Upper lobe of left lung (tissue), 6 donors: ENCODE results near the gene SUGP1. TPM values are rescaled to one million over a fixed set of nuclear protein-coding genes. Genes with fewer than 3 reads are reported as not detected.
A peak's percentile ranks its signal among the peaks of the same experiment; 100 is the strongest.

ENCODE experiments used
- ATAC-seq, 2 donors: fragments of 200-7000 bp; cut with Tn5 transposase; one replicate each; pipeline ENCODE4 v1.9.1; 2022; ENCODE audit warnings: mild to moderate bottlenecking in 2 of 2, moderate library complexity in 2 of 2; ENCODE audit not compliant: low FRiP score in 2 of 2
- DNase-seq, 2 donors: peaks; one replicate each; pipeline ENCODE4 v3.0.0-alpha.2; 2019 to 2020
- H3K27ac ChIP-seq, 4 donors: fragments of 200-600 bp; sonication (generic); one replicate each; pipeline ENCODE4 v1.5.1; 2016 to 2019
- H3K27me3 ChIP-seq, 4 donors: fragments of 200-600 bp; sonication (generic); one replicate each; pipeline ENCODE4 v1.5.1; 2017 to 2019
- H3K36me3 ChIP-seq, 4 donors: fragments of 200-600 bp; sonication (generic); one replicate each; pipeline ENCODE4 v1.5.1; 2016 to 2019
- H3K4me1 ChIP-seq, 4 donors: fragments of 200-600 bp; sonication (generic); one replicate each; pipeline ENCODE4 v1.5.1; 2018 to 2019
- H3K4me3 ChIP-seq, 4 donors: fragments of 200-600 bp; sonication (generic); one replicate each; pipeline ENCODE4 v1.5.1; 2017 to 2019; ENCODE audit warnings: mild to moderate bottlenecking in 2 of 4, moderate library complexity in 1 of 4
- H3K9me3 ChIP-seq, 4 donors: fragments of 200-600 bp; sonication (generic); one replicate each; pipeline ENCODE4 v1.5.1; 2018 to 2019
- EP300 ChIP-seq, 4 donors: sonication (generic); formaldehyde crosslinking; IDR thresholded peaks; one replicate each; pipeline ENCODE4 v1.5.1; 2017; ENCODE audit warnings: antibody characterized with exemption in 4 of 4, control low read depth in 2 of 4
- POLR2A ChIP-seq, 4 donors: fragments of 450-650 bp; IDR thresholded peaks; one replicate each; pipeline ENCODE4 v1.5.1; 2016 to 2017; ENCODE audit warnings: antibody characterized with exemption in 4 of 4, mild to moderate bottlenecking in 2 of 4
- POLR2AphosphoS5 ChIP-seq, 2 donors: sonication (generic); formaldehyde crosslinking; IDR thresholded peaks; one replicate each; pipeline ENCODE4 v1.5.1; 2017; ENCODE audit warnings: antibody characterized with exemption in 2 of 2
- WGBS, 2 donors: methylation state at CpG; one replicate each; pipeline ENCODE4 v1.1.5; 2017 to 2018; 5-methylcytosine and 5-hydroxymethylcytosine counted together
- total RNA-seq, 6 donors: library from RNA; depleted of rRNA in 4 of 6; stranded (reverse); fragments of >200 nt in 4 of 6; gene quantifications; one replicate each; pipeline versions ENCODE4 v1.1.0 to v1.2.1, GENCODE V29; 2016 to 2021
- TF ChIP-seq, protein P1 (sequence below), 6 experiments: fragments of 450-650 bp in 4 of 6; fragments of 200-600 bp in 2 of 6; sonication (generic) in 2 of 6; IDR thresholded peaks; one replicate each; pipeline ENCODE4 v1.5.1; 2016 to 2019; ENCODE audit warnings: antibody characterized with exemption in 6 of 6
- donor health status: DM: no; HTN: no; CAD: no; lungs with moderate emphysema.
- donor health status: DM: no; HTN: yes; CAD: no; lungs with severe emphysema.

SUGP1 gene
- total RNA-seq, 6 donors from 2014 or later, result 22.6 to 62.9 (median 42.6) TPM

DNA sequence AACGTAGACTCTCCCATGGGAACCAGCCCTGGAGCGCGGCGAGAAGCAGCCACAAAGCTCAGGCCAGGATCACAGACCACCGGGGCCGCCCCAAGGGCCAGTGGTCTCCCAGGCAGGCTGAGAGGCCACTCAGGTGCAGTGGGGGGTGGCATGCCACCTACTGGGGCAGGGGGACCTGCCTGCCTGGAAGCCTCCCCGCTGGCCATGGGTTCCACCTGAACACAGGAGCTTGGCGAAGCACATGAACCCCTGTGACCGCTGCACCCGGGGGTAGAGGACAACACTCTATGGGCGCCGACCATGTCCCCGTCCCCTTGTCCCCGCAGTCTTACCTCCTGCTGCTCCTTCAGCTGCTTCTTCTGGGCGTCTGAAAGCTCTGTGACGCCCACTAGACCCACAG, 40.5 kb downstream of the SUGP1 start:
- Histone ChIP-seq H3K4me1 (no peaks in the 10 kb centered on the region), H3K27ac (no peak overlapping the region), H3K4me3 (no peak overlapping the region), H3K27me3 (no peaks in the 10 kb centered on the region), H3K36me3 (peaks cover 6 to 94% (median 81%) of the 10 kb centered on the region in 4 donors), H3K9me3 (no peaks in the 10 kb centered on the region)
- 90 to 94% methylated on average over 4 to 6 of the region's 16 CpGs for WGBS, 2 donors
- no peak for ATAC-seq
- no peak for TF ChIP-seq EP300 (IDR thresholded peaks at IDR 0.05)
- no peak for TF ChIP-seq POLR2A (IDR thresholded peaks at IDR 0.05)
- no peak for TF ChIP-seq POLR2AphosphoS5 (IDR thresholded peaks at IDR 0.05)
- TF ChIP-seq, protein P1, sequence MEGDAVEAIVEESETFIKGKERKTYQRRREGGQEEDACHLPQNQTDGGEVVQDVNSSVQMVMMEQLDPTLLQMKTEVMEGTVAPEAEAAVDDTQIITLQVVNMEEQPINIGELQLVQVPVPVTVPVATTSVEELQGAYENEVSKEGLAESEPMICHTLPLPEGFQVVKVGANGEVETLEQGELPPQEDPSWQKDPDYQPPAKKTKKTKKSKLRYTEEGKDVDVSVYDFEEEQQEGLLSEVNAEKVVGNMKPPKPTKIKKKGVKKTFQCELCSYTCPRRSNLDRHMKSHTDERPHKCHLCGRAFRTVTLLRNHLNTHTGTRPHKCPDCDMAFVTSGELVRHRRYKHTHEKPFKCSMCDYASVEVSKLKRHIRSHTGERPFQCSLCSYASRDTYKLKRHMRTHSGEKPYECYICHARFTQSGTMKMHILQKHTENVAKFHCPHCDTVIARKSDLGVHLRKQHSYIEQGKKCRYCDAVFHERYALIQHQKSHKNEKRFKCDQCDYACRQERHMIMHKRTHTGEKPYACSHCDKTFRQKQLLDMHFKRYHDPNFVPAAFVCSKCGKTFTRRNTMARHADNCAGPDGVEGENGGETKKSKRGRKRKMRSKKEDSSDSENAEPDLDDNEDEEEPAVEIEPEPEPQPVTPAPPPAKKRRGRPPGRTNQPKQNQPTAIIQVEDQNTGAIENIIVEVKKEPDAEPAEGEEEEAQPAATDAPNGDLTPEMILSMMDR (IDR thresholded peaks at IDR 0.05), result no peak
- DNase-seq, result no peak

DNA sequence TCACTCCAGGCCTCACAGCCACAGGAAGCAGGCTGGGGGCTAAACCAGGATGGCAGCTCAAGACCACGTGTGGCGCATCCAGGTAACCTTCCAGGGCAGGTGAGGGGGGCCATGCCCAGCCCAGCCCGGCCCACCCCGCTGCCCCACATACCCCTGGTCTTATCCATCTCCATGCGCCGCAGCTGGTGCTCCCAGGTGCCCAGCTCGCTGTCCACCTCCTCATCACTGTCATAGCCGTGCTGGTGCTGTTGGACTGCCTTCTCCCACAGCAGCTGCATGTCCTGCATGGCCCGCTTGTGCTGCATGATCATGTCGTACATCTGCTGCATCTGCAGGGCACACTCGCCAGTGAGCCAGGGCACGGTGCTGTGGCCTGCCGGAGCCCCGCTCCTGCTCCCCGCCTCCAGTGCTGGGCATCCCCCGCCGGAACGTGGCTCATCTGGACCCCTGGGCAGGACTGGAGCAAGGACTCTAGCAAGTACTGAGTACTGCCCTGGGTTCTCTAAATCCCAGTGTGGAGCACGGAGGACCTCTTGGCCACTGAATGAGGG, 41.2 kb downstream of the SUGP1 start:
- no peak overlapping the region for H3K4me3 ChIP-seq
- TF ChIP-seq POLR2A (IDR thresholded peaks at IDR 0.05) (no peak), EP300 (IDR thresholded peaks at IDR 0.05) (no peak)
- TF ChIP-seq, protein P1 (IDR thresholded peaks at IDR 0.05), result no peak
- no peaks in the 10 kb centered on the region for H3K4me1 ChIP-seq
- DNase-seq (peak in 1 of 2 donors; percentile 68), ATAC-seq (no peak)
- H3K27ac ChIP-seq, result no peak overlapping the region
- WGBS, 2 donors, result 99 to 100% methylated on average over 7 to 18 of the region's 19 CpGs
- no peaks in the 10 kb centered on the region for H3K9me3 ChIP-seq
- peaks cover 6 to 88% (median 76%) of the 10 kb centered on the region in 4 donors for H3K36me3 ChIP-seq
- no peaks in the 10 kb centered on the region for H3K27me3 ChIP-seq

DNA sequence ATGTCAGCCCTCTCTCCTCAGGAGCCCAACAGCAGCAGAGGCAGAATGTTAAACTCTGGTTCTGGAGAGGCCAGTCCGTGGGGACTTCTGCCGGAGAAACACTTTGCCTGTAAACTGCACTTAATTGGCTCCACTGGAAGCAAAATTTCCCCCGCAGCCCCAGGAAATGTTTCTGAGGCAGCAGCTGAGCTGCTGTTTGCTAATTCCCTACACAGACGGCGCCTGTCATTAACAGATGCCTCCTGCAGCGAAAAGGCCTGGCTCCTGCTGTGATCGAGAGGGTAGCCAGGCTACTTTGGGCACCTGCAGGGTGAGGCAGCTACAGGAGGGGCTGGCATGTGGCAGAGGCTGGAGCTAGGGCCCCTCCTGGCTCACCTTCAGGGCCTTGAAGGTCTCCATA, 42.0 kb downstream of the SUGP1 start:
- peaks cover under 1 to 4% (median 2%) of the 10 kb centered on the region in 4 donors for H3K4me1 ChIP-seq
- DNase-seq, result no peak
- no peak for TF ChIP-seq EP300 (IDR thresholded peaks at IDR 0.05)
- TF ChIP-seq POLR2AphosphoS5 (IDR thresholded peaks at IDR 0.05), result no peak
- TF ChIP-seq, protein P1 (IDR thresholded peaks at IDR 0.05), result no peak
- no peak for TF ChIP-seq POLR2A (IDR thresholded peaks at IDR 0.05)
- H3K27me3 ChIP-seq, result peaks cover 0 to 3% (median 1%) of the 10 kb centered on the region in 4 donors
- H3K9me3 ChIP-seq, result no peaks in the 10 kb centered on the region
- H3K27ac ChIP-seq, result no peak overlapping the region
- no peak overlapping the region for H3K4me3 ChIP-seq
- 92 to 98% methylated on average over 7 of the region's 7 CpGs for WGBS, 2 donors
- no peak for ATAC-seq
- H3K36me3 ChIP-seq, result peaks cover 6 to 81% (median 69%) of the 10 kb centered on the region in 4 donors

DNA sequence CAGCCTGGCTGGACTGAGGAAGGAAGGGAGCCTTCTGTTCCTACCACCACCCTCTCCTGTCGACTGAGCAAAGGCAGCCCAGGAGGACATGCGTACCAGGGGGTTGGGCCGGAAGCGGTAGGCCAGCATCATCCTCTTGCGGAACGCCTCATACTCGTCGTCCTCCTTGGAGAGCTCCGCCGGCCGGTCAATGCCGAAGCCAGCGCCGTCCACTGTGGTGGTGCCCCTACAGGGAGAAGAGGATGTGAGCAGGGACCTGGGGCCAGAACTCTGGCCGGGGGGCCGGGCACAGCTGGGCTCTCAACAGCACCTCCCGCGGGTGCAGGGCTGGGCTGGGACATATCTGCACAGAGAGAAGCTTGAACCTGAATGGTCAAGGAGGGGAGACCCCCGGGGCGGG, 43.5 kb downstream of the SUGP1 start:
- Histone ChIP-seq H3K27ac (no peak overlapping the region), H3K4me1 (peaks cover 5 to 10% (median 8%) of the 10 kb centered on the region in 4 donors), H3K4me3 (no peak overlapping the region), H3K27me3 (peaks cover 0 to 8% (median 4%) of the 10 kb centered on the region in 4 donors), H3K36me3 (peaks cover 6 to 70% (median 65%) of the 10 kb centered on the region in 4 donors), H3K9me3 (no peaks in the 10 kb centered on the region)
- DNase-seq (peak in 1 of 2 donors; percentile 78), ATAC-seq (no peak)
- TF ChIP-seq POLR2AphosphoS5 (IDR thresholded peaks at IDR 0.05) (no peak), EP300 (IDR thresholded peaks at IDR 0.05) (no peak), POLR2A (IDR thresholded peaks at IDR 0.05) (no peak)
- WGBS, 2 donors, result 80 to 97% methylated on average over 2 to 15 of the region's 20 CpGs

DNA sequence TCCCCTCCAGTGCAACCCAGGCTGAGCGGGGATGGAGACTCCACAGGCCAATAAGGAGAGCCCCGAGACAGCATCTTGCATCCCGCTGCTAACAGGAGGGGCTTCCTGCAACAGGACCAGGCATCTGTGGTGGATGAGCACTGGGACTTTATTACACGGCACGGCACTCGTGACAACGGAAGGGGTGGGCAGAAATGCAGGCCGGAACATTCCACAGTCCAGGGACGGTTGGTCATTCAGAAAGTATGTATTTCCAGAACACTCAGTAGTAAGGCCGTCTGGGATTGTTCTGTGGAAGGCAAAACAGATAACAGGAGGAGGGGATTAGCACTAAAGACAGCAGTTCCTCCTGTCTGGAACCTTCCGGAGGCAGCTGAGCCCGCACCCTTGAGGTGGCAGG, 43.9 kb downstream of the SUGP1 start:
- WGBS, 2 donors, result 89 to 93% methylated on average over 12 of the region's 12 CpGs
- Histone ChIP-seq H3K4me3 (no peak overlapping the region), H3K9me3 (no peaks in the 10 kb centered on the region), H3K36me3 (peaks cover 6 to 65% (median 61%) of the 10 kb centered on the region in 4 donors), H3K27ac (no peak overlapping the region), H3K27me3 (peaks cover 0 to 8% (median 4%) of the 10 kb centered on the region in 4 donors), H3K4me1 (peaks cover 5 to 10% (median 8%) of the 10 kb centered on the region in 4 donors)
- ATAC-seq (no peak), DNase-seq (no peak)
- no peak for TF ChIP-seq EP300 (IDR thresholded peaks at IDR 0.05)
- TF ChIP-seq POLR2AphosphoS5 (IDR thresholded peaks at IDR 0.05), result no peak
- TF ChIP-seq POLR2A (IDR thresholded peaks at IDR 0.05), result no peak
- TF ChIP-seq, protein P1 (IDR thresholded peaks at IDR 0.05), result no peak
